GM12892 (cell line): Measurements from ENCODE around the gene GHRH.

Experiments
- POLR2A ChIP-seq: IDR thresholded peaks from 2 replicates; pipeline ENCODE4 v1.6.1; 2011; ENCODE audit warnings: low read depth, low read length, control low read depth
- POLR2AphosphoS5 ChIP-seq: IDR thresholded peaks from 2 replicates; pipeline ENCODE4 v1.6.1; 2011; ENCODE audit warnings: low read depth, low read length, control low read depth

DNA sequence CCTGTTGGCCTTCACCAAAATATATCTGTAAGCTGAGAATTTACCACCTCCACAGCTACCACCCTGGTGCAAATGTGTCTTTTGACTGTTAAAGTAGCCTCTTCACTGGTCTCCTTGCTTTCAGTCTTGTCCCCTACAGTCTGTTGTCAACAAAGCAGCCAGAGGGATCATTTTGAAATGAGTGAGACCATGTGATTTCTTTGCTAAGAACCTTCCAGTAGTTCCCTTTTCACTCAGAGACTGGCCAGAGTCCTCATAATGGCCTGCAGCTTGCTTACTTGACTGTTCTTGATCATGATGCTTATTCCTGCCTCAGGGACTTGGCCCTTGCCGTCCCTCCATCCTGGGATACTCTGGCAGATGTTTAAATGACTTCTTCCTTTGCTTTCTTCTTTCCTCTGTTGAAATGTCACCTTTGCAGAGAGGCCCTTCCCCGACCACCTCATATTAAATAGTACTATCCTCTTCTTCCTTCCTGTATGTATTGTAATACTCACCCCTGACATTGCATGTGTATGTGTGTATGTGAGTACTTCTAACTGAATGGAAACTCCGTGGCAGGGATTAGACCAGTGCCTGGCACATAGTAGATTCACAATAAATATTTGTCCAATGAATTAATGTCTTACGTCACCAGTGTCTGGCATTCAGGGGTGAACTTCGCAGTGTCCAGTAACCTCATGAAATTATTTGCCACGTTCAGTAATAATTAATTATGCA is 32.8 kb upstream of the GHRH start:
- TF ChIP-seq POLR2AphosphoS5, result no peak
- TF ChIP-seq POLR2A, result no peak
